Small intestine (tissue), 7 donors: ENCODE data around the gene COP1. TPM values are rescaled to one million over a fixed set of nuclear protein-coding genes. Genes with fewer than 3 reads are reported as not detected.
"Not testable (repeated sequence)": the region's sequence is repeated elsewhere in the genome, so short reads cannot be mapped to it uniquely, and the experiment has no call there.

ENCODE experiments used
- DNase-seq, 2 donors: peaks; one replicate each; pipeline versions ENCODE4 v3.0.0 to v3.0.0-alpha.2; 2013
- FAIRE-seq: peaks from 2 replicates; lab custom pipeline; 2012; peaks lifted over from hg19 to GRCh38; lab: Jason Lieb, UNC
- H3K27ac ChIP-seq, 3 donors: one replicate each; pipeline ENCODE4 v1.5.1; 2013; ENCODE audit warnings: low read length in 2 of 3, mild to moderate bottlenecking in 2 of 3, control low read depth in 1 of 3, inconsistent platforms in 1 of 3, low read depth in 1 of 3, moderate library complexity in 1 of 3
- H3K27me3 ChIP-seq, 3 donors: one replicate each; pipeline ENCODE4 v1.6.1; 2013; ENCODE audit warnings: low read length in 3 of 3, inconsistent platforms in 1 of 3; ENCODE audit not compliant: control insufficient read depth in 3 of 3, insufficient read depth in 3 of 3
- H3K36me3 ChIP-seq, 3 donors: one replicate each; pipeline ENCODE4 v1.6.1; 2013; ENCODE audit warnings: low read length in 3 of 3, inconsistent platforms in 1 of 3, low read depth in 1 of 3, mild to moderate bottlenecking in 1 of 3, moderate library complexity in 1 of 3; ENCODE audit not compliant: control insufficient read depth in 3 of 3, insufficient read depth in 2 of 3
- H3K4me1 ChIP-seq, 3 donors: one replicate each; pipeline ENCODE4 v1.6.1; 2013; ENCODE audit warnings: low read length in 2 of 3, inconsistent platforms in 1 of 3, low read depth in 1 of 3, mild to moderate bottlenecking in 1 of 3, moderate library complexity in 1 of 3; ENCODE audit not compliant: control insufficient read depth in 3 of 3, insufficient read depth in 2 of 3
- H3K4me3 ChIP-seq, 3 donors: one replicate each; pipeline ENCODE4 v1.5.1; 2013; ENCODE audit warnings: low read length in 3 of 3, control low read depth in 1 of 3, inconsistent platforms in 1 of 3, low read depth in 1 of 3, mild to moderate bottlenecking in 1 of 3, moderate library complexity in 1 of 3
- H3K9me3 ChIP-seq, 2 donors: one replicate each; pipeline ENCODE4 v1.6.1; 2013; ENCODE audit warnings: low read depth in 1 of 2, low read length in 1 of 2; ENCODE audit not compliant: control insufficient read depth in 2 of 2, insufficient read depth in 1 of 2
- WGBS, 3 donors: extraction: QIAGEN DNeasy Blood & Tissue Kit; methylation state at CpG; one replicate each; pipeline ENCODE4 v1.1.7; 2013; 5-methylcytosine and 5-hydroxymethylcytosine counted together
- polyA plus RNA-seq, 4 donors: library from polyadenylated mRNA; stranded (reverse) in 3 of 4; unstranded in 1 of 4; fragments of 200-250 nt in 3 of 4; fragments of 120-200 nt in 1 of 4; gene quantifications; one replicate each; pipeline versions ENCODE4 v1.2.1 to v1.2.3, GENCODE V29; 2013
- donor health status: healthy with polysubstance abuse.
- donor health status: control.
- donor health status: control.
- donor health status: Bipolar disorder and iron deficiency.
- donor health status: healthy.

Gene COP1
- polyA plus RNA-seq, 4 donors = 34.2 to 68.4 (median 42.7) TPM

DNA sequence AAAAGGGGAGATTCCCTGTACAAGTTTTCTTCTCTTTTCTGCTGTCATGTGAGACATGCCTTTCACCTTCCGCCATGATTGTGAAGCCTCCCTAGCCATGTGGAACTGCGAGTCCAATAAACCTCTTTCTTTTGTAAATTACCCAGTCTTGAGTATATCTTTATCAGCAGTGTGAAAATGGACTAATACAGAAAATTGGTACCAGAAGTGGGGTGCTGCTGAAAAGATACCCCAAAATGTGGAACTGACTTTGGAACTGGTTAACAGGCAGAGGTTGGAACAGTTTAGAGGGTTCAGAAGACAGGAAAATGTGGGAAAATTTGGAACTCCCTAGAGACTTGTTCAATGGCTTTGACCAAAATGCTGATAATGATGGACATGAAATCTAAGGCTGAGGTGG, 223.7 kb downstream of the COP1 start:
- not testable (repeated sequence) for H3K4me3 ChIP-seq, DNase-seq, H3K27me3 ChIP-seq, FAIRE-seq, H3K27ac ChIP-seq
- H3K9me3 ChIP-seq = peaks cover 0 to 15% of the 10 kb centered on the region in 2 donors
- peaks cover 0 to 13% (median 0%) of the 10 kb centered on the region in 3 donors for H3K4me1 ChIP-seq
- H3K36me3 ChIP-seq = peaks cover 5 to 13% (median 12%) of the 10 kb centered on the region in 3 donors
- 98% methylated on average over 2 of the region's 2 CpGs for WGBS, 3 donors

DNA sequence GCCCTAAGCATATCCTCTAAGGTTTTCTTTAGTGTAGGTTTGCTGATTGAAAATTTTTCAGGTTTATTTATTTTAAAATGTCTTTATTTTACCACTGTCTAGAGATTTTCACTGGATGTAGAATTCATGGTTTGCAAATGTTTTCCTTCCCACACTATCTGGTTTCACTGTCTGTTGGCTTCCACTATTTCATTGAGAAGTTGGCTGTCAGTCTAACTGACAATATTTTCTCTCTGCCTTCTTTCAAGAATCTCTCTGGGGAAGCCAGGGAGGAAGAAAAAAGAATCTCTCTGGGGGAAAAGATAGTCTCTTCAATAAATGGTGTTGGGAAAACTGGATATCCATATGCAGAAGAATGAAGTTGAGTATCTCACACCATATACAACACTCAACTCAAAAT, 226.0 kb downstream of the COP1 start:
- Histone ChIP-seq H3K36me3 (peaks cover 5 to 13% (median 13%) of the 10 kb centered on the region in 3 donors), H3K9me3 (peaks cover 0 to 15% of the 10 kb centered on the region in 2 donors), H3K4me1 (peaks cover 0 to 13% (median 0%) of the 10 kb centered on the region in 3 donors), H3K27me3 (no peaks in the 10 kb centered on the region), H3K27ac (no peak overlapping the region), H3K4me3 (no peak overlapping the region)
- DNase-seq (no peak), FAIRE-seq (no peak)

DNA sequence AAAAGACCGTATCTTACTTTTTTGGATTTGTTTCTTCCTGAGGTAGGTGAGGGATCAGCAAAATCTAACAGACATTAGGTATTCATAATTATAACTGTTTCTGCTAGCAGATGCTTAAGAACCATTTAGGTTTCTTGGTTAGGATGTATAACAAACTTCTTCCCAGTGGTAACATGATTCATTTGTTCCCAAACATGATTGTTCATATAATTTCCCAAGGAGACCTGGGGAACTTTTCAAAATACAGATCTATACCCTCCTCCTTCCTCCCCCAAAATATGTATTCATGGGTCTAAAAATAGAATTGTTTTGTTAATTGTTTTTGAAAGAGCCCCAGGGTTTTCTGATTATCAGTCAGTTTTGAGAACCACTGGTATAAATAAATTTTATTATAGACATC, 228.2 kb downstream of the COP1 start:
- Histone ChIP-seq H3K9me3 (peaks cover 0 to 8% of the 10 kb centered on the region in 2 donors), H3K4me3 (no peak overlapping the region), H3K4me1 (no peaks in the 10 kb centered on the region), H3K27me3 (no peaks in the 10 kb centered on the region), H3K36me3 (peaks cover 2 to 8% (median 8%) of the 10 kb centered on the region in 3 donors), H3K27ac (no peak overlapping the region)
- WGBS, 3 donors = 97 to 100% (median 98%) methylated on average over 1 of the region's 1 CpG
- no peak for DNase-seq
- no peak for FAIRE-seq

DNA sequence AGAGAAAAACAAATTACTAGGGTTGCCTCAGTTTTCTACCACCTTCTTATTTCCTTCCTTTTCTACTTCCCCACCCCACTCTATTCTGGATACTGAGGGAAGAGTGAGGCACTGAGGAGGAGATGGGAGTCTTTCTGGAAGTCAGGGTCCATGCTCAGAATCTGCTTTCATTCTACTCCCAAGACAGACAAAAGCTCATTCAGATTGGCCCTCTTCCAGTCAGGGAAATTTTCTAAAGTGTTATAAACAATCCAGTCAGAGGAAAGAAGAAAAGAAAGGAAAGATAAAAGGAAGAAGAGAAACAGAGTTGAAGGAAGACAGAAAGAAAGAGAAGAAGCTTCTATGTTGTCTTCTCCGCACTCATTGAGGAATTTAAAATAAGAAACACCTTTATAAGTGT, 228.6 kb downstream of the COP1 start:
- Histone ChIP-seq H3K4me3 (no peak overlapping the region), H3K36me3 (peaks cover 2 to 7% (median 4%) of the 10 kb centered on the region in 3 donors), H3K27me3 (no peaks in the 10 kb centered on the region), H3K27ac (no peak overlapping the region), H3K9me3 (peaks cover 0 to 5% of the 10 kb centered on the region in 2 donors), H3K4me1 (no peaks in the 10 kb centered on the region)
- FAIRE-seq (no peak), DNase-seq (no peak)
- 98 to 100% (median 100%) methylated on average over 1 of the region's 1 CpG for WGBS, 3 donors

DNA sequence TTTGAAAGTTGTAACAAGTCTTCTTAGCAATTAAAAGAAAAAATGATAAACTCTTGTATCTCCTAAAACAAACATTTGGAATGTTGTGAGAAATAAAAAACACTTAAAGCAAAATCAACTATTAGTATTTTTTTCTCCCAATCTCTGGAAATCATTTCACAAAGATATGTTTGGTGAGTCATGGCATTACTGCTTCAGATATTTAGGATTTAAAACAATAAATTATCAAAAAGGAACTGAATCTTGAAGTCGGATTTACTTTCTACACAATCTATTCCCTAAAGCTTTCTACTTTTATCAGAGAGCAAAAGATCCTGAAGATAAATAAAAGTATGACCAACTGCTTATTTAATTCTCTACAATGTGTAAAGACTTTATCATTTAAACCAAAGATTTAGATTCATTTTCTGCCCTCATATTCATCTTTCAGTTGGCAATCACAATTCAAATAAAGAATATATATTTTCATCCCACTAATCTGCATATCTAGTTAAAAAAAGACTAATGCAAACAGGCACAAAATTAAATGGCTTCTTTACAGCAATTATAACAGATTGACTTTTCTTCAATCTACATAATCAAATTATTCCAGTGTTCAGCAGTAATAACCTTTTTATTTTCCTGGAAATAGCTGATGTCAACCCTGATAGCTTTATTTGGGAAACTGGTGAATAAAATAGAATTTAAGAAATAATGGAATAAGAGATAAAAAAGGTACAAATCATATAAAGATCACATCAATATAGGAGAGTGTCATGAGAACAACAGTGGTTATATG, 230.0 kb downstream of the COP1 start:
- H3K4me1 ChIP-seq = no peaks in the 10 kb centered on the region
- no peak for DNase-seq
- no peak overlapping the region for H3K27ac ChIP-seq
- H3K4me3 ChIP-seq = no peak overlapping the region
- FAIRE-seq = peak; percentile 59
- H3K27me3 ChIP-seq = no peaks in the 10 kb centered on the region
- H3K9me3 ChIP-seq = no peaks in the 10 kb centered on the region
- 65 to 89% (median 74%) methylated on average over 1 of the region's 1 CpG for WGBS, 3 donors
- peaks cover 0 to 7% (median 1%) of the 10 kb centered on the region in 3 donors for H3K36me3 ChIP-seq

DNA sequence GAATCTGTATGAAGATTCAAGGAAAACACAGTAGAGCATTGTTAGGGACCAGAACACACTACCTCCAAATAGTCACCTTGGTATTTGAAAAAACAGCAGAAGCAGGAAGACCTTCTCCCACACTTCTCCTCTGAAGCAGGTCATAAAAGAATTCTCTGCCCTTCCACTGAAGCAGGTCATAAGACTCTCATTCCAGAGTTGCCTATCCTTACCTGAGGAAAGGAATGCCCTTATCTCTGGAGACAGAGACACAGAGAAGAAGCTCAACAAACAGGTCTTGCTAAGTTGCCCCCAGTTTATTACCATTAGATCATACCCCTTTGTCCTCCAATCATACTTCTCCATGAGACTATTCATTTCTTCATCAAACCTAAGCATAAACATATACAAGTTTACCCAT, 237.9 kb downstream of the COP1 start:
- H3K4me1 ChIP-seq = peaks cover 0 to 2% (median 0%) of the 10 kb centered on the region in 3 donors
- H3K27me3 ChIP-seq = no peaks in the 10 kb centered on the region
- FAIRE-seq = no peak
- peaks cover 0 to 6% (median 3%) of the 10 kb centered on the region in 3 donors for H3K36me3 ChIP-seq
- H3K9me3 ChIP-seq = no peaks in the 10 kb centered on the region
- no peak overlapping the region for H3K4me3 ChIP-seq
- peak overlapping the region in 1 of 3 donors; percentile 65 for H3K27ac ChIP-seq
- peak in 1 of 2 donors; percentile 56 for DNase-seq

DNA sequence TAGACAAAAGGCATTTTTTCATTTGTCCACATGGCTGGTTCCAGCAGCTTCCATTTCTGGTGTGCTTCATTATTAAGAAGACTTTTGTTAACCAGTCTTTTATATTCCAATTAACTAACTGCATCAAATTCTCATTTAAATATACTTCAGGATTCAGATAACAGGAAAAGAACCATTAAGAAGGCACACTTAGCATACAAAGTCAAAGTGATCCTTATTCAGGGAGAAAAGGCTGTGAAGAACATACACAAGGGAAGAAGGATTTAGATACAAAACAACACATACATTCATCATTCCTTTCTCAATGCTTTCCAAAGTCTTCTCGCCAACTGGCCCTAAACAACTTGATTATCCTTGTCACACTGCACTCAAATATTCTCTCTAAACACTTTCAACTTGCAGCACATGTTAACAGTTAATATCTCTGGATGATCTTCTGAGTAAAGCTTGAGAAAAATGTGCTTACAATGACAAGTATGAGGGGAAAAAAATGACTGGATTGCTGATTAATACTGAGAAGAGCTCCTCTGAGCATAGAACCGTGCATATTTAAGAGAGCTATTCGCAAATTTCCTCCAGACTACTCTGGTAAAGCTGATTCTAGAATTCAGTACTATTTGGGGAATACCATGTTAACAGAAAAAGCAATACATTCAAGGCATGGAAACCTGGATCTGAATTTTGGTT, 238.5 kb downstream of the COP1 start:
- 61 to 87% (median 64%) methylated on average over 3 of the region's 3 CpGs for WGBS, 3 donors
- Histone ChIP-seq H3K4me3 (no peak overlapping the region), H3K9me3 (no peaks in the 10 kb centered on the region), H3K27me3 (no peaks in the 10 kb centered on the region), H3K27ac (peak overlapping the region in 1 of 3 donors; percentile 65), H3K36me3 (peaks cover 0 to 6% (median 3%) of the 10 kb centered on the region in 3 donors), H3K4me1 (peaks cover 0 to 2% (median 0%) of the 10 kb centered on the region in 3 donors)
- FAIRE-seq (no peak), DNase-seq (peak in 1 of 2 donors; percentile 40)

DNA sequence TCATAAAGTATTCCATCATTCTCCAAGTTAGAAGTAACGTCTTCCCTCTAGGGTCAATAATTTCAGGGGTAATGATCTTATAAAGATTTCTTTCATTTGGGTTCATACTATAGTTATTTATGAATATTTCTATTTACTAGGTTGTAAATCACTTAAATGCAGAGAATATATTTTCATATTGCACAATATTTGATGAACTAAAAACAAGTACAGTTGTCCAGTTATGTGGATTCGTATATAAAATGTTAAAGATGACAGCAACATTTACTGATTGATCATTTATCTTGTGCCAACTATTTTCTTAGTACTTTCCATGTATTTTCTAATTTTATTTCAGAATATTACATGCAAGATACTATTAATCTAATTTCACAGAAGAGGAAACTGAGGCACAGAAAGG, 243.3 kb downstream of the COP1 start:
- Histone ChIP-seq H3K9me3 (no peaks in the 10 kb centered on the region), H3K36me3 (peaks cover 0 to 6% (median 5%) of the 10 kb centered on the region in 3 donors), H3K4me1 (no peaks in the 10 kb centered on the region), H3K4me3 (no peak overlapping the region), H3K27ac (no peak overlapping the region), H3K27me3 (no peaks in the 10 kb centered on the region)
- DNase-seq = no peak
- no peak for FAIRE-seq
- 93 to 98% (median 97%) methylated on average over 2 of the region's 2 CpGs for WGBS, 3 donors
